Mesothelial cell of epicardium (in vitro differentiated cells): Measurements from ENCODE around the gene TAAR5. TPM values are rescaled to one million over a fixed set of nuclear protein-coding genes. Genes with fewer than 3 reads are reported as not detected.

ENCODE experiments used
- DNase-seq, 2 experiments: peaks; one replicate each; pipeline ENCODE4 v3.0.0; 2021; ENCODE audit warnings: low spot score in 2 of 2; ENCODE audit not compliant: unreplicated experiment in 2 of 2
- H3K27ac Mint-ChIP-seq: 2 replicates; pipeline ENCODE4 v1.8.0; 2021; ENCODE audit warnings: mixed read lengths
- H3K27me3 Mint-ChIP-seq: 2 replicates; pipeline ENCODE4 v1.8.0; 2021; ENCODE audit warnings: low read depth, mixed read lengths
- H3K36me3 Mint-ChIP-seq: 2 replicates; pipeline ENCODE4 v1.8.0; 2021; ENCODE audit warnings: mixed read lengths
- H3K4me1 Mint-ChIP-seq: 2 replicates; pipeline ENCODE4 v1.8.0; 2021; ENCODE audit warnings: mixed read lengths
- H3K4me3 Mint-ChIP-seq: 2 replicates; pipeline ENCODE4 v1.8.0; 2021; ENCODE audit warnings: mild to moderate bottlenecking, moderate library complexity, mixed read lengths
- H3K9me3 Mint-ChIP-seq: 2 replicates; pipeline ENCODE4 v1.8.0; 2021; ENCODE audit warnings: mixed read lengths
- total RNA-seq: library from RNA; stranded (reverse); gene quantifications from 3 replicates; pipeline ENCODE4 v1.2.1, GENCODE V29; 2021
- TF ChIP-seq, protein P1 (sequence below): fragments of 200-600 bp; sonication (generic); IDR thresholded peaks from one replicate; pipeline ENCODE4 v1.5.0; 2021; ENCODE audit warnings: antibody characterized with exemption; ENCODE audit not compliant: unreplicated experiment

Gene TAAR5
- total RNA-seq, 1 donor from 2014 or later, result not detected

DNA sequence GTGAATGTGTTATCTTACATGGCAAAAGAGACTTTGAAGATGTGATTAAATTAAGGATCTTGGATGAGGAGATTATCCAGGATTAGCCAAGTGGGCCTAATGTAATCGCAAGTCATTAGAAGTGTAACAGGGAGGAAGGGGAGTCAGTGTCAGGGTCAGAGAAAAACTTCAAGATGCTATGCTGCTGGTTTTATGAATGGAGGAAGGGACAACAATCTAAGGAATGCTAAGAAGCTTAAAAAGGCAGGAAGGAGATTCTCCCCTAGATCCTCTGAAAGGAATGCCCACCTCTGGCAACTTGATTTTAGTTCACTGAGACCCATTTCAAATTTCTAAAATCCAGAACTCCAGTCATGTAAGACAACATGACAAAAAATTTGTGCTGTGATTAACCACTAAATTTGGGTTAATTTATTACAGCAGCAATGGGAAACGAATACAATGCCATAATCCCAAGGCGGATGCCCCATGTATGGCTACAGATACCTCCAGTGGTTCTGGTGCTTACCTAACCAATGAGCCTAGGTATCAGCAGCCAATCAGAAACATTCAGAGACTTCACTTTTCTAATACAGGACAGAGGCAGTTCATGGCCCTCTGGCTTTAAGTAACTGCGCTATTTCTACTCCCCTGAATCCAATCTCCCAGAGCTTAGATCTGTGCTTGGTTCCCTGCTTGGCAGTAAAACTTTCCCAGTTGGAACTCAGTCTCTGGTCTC, 40.6 kb downstream of the TAAR5 start:
- H3K4me3 Mint-ChIP-seq, result no peak overlapping the region
- H3K27ac Mint-ChIP-seq, result no peak overlapping the region
- no peaks in the 10 kb centered on the region for H3K4me1 Mint-ChIP-seq
- no peaks in the 10 kb centered on the region for H3K27me3 Mint-ChIP-seq
- no peaks in the 10 kb centered on the region for H3K36me3 Mint-ChIP-seq
- TF ChIP-seq, protein P1, sequence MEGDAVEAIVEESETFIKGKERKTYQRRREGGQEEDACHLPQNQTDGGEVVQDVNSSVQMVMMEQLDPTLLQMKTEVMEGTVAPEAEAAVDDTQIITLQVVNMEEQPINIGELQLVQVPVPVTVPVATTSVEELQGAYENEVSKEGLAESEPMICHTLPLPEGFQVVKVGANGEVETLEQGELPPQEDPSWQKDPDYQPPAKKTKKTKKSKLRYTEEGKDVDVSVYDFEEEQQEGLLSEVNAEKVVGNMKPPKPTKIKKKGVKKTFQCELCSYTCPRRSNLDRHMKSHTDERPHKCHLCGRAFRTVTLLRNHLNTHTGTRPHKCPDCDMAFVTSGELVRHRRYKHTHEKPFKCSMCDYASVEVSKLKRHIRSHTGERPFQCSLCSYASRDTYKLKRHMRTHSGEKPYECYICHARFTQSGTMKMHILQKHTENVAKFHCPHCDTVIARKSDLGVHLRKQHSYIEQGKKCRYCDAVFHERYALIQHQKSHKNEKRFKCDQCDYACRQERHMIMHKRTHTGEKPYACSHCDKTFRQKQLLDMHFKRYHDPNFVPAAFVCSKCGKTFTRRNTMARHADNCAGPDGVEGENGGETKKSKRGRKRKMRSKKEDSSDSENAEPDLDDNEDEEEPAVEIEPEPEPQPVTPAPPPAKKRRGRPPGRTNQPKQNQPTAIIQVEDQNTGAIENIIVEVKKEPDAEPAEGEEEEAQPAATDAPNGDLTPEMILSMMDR, result no peak
- no peak for DNase-seq
- H3K9me3 Mint-ChIP-seq, result no peaks in the 10 kb centered on the region

GRCh38 chr6:132544826-132545225, 44.7 kb downstream of the TAAR5 start:
- Mint-ChIP-seq H3K36me3 (no peaks in the 10 kb centered on the region), H3K9me3 (no peaks in the 10 kb centered on the region), H3K4me1 (no peaks in the 10 kb centered on the region), H3K4me3 (no peak overlapping the region), H3K27ac (no peak overlapping the region), H3K27me3 (peaks cover 9% of the 10 kb centered on the region)
- TF ChIP-seq, protein P1, result no peak
- DNase-seq, result no peak

Other genes starting within 250 kb of the TAAR5 start
- 110 to 113 TPM (median 111 TPM) in 3 replicates for gene MOXD1, start 188.3 kb downstream of the TAAR5 start, total RNA-seq
- 46.9 to 48.1 TPM (median 47.9 TPM) in 3 replicates for gene STX7, start 76.6 kb downstream of the TAAR5 start, total RNA-seq
- not detected in 3 replicates for gene TAAR9, start 51.5 kb downstream of the TAAR5 start, total RNA-seq
- not detected in 3 replicates for gene TAAR8, start 37.1 kb downstream of the TAAR5 start, total RNA-seq
- gene TAAR6, start 19.4 kb downstream of the TAAR5 start, total RNA-seq, result not detected in 3 replicates
- not detected in 3 replicates for gene TAAR2, start 34.5 kb upstream of the TAAR5 start, total RNA-seq
- gene TAAR1, start 69.4 kb upstream of the TAAR5 start, total RNA-seq, result not detected in 3 replicates
- gene VNN1, start 124.3 kb upstream of the TAAR5 start, total RNA-seq, result not detected in 3 replicates
- not detected in 3 replicates for gene VNN2, start 168.2 kb upstream of the TAAR5 start, total RNA-seq
- gene SLC18B1, start 208.9 kb upstream of the TAAR5 start, total RNA-seq, result 24.2 to 26.2 TPM (median 25.3 TPM) in 3 replicates
- gene RPS12, start 224.8 kb upstream of the TAAR5 start, total RNA-seq, result 1,038 to 1,060 TPM (median 1,056 TPM) in 3 replicates